NCI-H2196 (cell line): ENCODE data around the gene OPRPN.

Experiments
- DNase-seq: peaks from one replicate; lab custom pipeline; 2025; ENCODE audit not compliant: unreplicated experiment; lab: John Stamatoyannopoulos, UW

OPRPN gene

GRCh38 chr4:70397580-70397979 is at the start of gene OPRPN:
Gene OPRPN (plus strand): TSS chr4:70397940. CDS start chr4:70399286, 1,346 bp downstream.
- DNase-seq = no peak

- DNase-seq = no peak
These were observed 41.6 kb upstream of the OPRPN start for GRCh38 chr4:70356185-70356584.

GRCh38 chr4:70359115-70359661 is 38.6 kb upstream of the OPRPN start:
- DNase-seq = no peak

GRCh38 chr4:70360460-70360859 is 37.3 kb upstream of the OPRPN start, which contains the start of gene SMR3A:
Gene SMR3A (plus strand): TSS chr4:70360760. CDS start chr4:70362116, 1,356 bp downstream.
- DNase-seq = no peak

- no peak for DNase-seq
These were observed 33.7 kb upstream of the OPRPN start for GRCh38 chr4:70364002-70364401.

GRCh38 chr4:70365479-70365878 is 32.3 kb upstream of the OPRPN start:
- DNase-seq = no peak

GRCh38 chr4:70367813-70368212 is 29.9 kb upstream of the OPRPN start:
- DNase-seq = no peak

- no peak for DNase-seq
These were observed 25.8 kb upstream of the OPRPN start for GRCh38 chr4:70371987-70372386.

GRCh38 chr4:70372760-70373159 is 25.0 kb upstream of the OPRPN start:
- DNase-seq = no peak

GRCh38 chr4:70380578-70380977 is 17.2 kb upstream of the OPRPN start:
- DNase-seq = no peak

- DNase-seq = no peak
These were observed 15.0 kb upstream of the OPRPN start, which contains the start of gene SMR3B for GRCh38 chr4:70382691-70383181. Gene SMR3B (plus strand): TSS chr4:70383131. CDS start chr4:70384511, 1,380 bp downstream.

- no peak for DNase-seq
These were observed 5.5 kb upstream of the OPRPN start for GRCh38 chr4:70392057-70392776.

- no peak for DNase-seq
These were observed 1.6 kb downstream of the OPRPN start for GRCh38 chr4:70399319-70399718.

GRCh38 chr4:70402762-70403161 is 5.0 kb downstream of the OPRPN start:
- no peak for DNase-seq

- no peak for DNase-seq
These were observed 8.0 kb downstream of the OPRPN start for GRCh38 chr4:70405765-70406164.

GRCh38 chr4:70425306-70425705 is 27.6 kb downstream of the OPRPN start:
- DNase-seq = no peak

- DNase-seq = no peak
These were observed 29.0 kb downstream of the OPRPN start for GRCh38 chr4:70426789-70427188.

- no peak for DNase-seq
These were observed 39.5 kb downstream of the OPRPN start for GRCh38 chr4:70437197-70437596.

- no peak for DNase-seq
These were observed 44.7 kb downstream of the OPRPN start for GRCh38 chr4:70442474-70442873.

- no peak for DNase-seq
These were observed 45.6 kb downstream of the OPRPN start for GRCh38 chr4:70443329-70443728.

GRCh38 chr4:70449220-70449619 is 51.5 kb downstream of the OPRPN start:
- no peak for DNase-seq

GRCh38 chr4:70452946-70453345 is 55.2 kb downstream of the OPRPN start:
- DNase-seq = no peak
